Fibroblast of lung (primary cell): ENCODE results near the gene MAML3.

Source experiments
- EZH2 ChIP-seq: IDR thresholded peaks from 2 replicates; pipeline ENCODE4 v1.5.1; 2012; ENCODE audit warnings: low read length, control low read depth, mild to moderate bottlenecking; ENCODE audit errors: missing control alignments
- TF ChIP-seq, protein P1 (sequence below), 2 donors: IDR thresholded peaks in 1 of 2; conservative IDR thresholded peaks in 1 of 2; 1 replicate in 1 of 2; 2 replicates in 1 of 2; pipeline ENCODE4 v1.5.1; 2011 to 2012; ENCODE audit warnings: low read length in 2 of 2, control low read depth in 1 of 2, inconsistent platforms in 1 of 2, low read depth in 1 of 2, mild to moderate bottlenecking in 1 of 2

- TF ChIP-seq, protein P1, sequence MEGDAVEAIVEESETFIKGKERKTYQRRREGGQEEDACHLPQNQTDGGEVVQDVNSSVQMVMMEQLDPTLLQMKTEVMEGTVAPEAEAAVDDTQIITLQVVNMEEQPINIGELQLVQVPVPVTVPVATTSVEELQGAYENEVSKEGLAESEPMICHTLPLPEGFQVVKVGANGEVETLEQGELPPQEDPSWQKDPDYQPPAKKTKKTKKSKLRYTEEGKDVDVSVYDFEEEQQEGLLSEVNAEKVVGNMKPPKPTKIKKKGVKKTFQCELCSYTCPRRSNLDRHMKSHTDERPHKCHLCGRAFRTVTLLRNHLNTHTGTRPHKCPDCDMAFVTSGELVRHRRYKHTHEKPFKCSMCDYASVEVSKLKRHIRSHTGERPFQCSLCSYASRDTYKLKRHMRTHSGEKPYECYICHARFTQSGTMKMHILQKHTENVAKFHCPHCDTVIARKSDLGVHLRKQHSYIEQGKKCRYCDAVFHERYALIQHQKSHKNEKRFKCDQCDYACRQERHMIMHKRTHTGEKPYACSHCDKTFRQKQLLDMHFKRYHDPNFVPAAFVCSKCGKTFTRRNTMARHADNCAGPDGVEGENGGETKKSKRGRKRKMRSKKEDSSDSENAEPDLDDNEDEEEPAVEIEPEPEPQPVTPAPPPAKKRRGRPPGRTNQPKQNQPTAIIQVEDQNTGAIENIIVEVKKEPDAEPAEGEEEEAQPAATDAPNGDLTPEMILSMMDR (conservative IDR thresholded peaks at IDR 0.05 in 1 of 2, IDR thresholded peaks at IDR 0.05 in 1 of 2; ENCODE audit: low read depth in 1 of 2, low read length in 2 of 2), result no peak
- no peak for TF ChIP-seq EZH2
Measured at GRCh38 chr4:139839403-139840031, 314.5 kb downstream of the MAML3 start.
